Psoas muscle (tissue), 8 donors: Measurements from ENCODE around the gene TMPRSS12. TPM values are rescaled to one million over a fixed set of nuclear protein-coding genes. Genes with fewer than 3 reads are reported as not detected.
A peak's percentile ranks its signal among the peaks of the same experiment; 100 is the strongest.
"Not testable (repeated sequence)": the region's sequence is repeated elsewhere in the genome, so short reads cannot be mapped to it uniquely, and the experiment has no call there.

ENCODE experiments used
- ATAC-seq, 4 donors: fragments of 200-7000 bp; cut with Tn5 transposase; one replicate each; pipeline ENCODE4 v1.9.1; 2020; ENCODE audit warnings: moderate library complexity in 3 of 4, mild to moderate bottlenecking in 2 of 4
- DNase-seq, 2 donors: peaks; one replicate each; pipeline ENCODE4 v3.0.0-alpha.2; 2020
- H3K27ac ChIP-seq: fragments of 200-600 bp; one replicate; pipeline ENCODE4 v1.8.0; 2022
- H3K27me3 ChIP-seq, 3 donors: fragments of 200-600 bp in 1 of 3; one replicate each; pipeline versions ENCODE4 v1.6.1 to v1.8.0; 2013 to 2022; ENCODE audit warnings: low read length in 2 of 3, mild to moderate bottlenecking in 2 of 3, moderate library complexity in 1 of 3; ENCODE audit not compliant: insufficient read depth in 3 of 3
- H3K36me3 ChIP-seq, 2 donors: fragments of 200-600 bp in 1 of 2; one replicate each; pipeline versions ENCODE4 v1.6.1 to v1.8.0; 2013 to 2022; ENCODE audit warnings: low read depth in 1 of 2, mild to moderate bottlenecking in 1 of 2, moderate library complexity in 1 of 2; ENCODE audit not compliant: insufficient read depth in 1 of 2
- H3K4me1 ChIP-seq: fragments of 200-600 bp; one replicate; pipeline ENCODE4 v1.8.0; 2022
- H3K4me3 ChIP-seq: fragments of 200-600 bp; one replicate; pipeline ENCODE4 v1.8.0; 2022; ENCODE audit warnings: mild to moderate bottlenecking
- H3K9me3 ChIP-seq: fragments of 200-600 bp; one replicate; pipeline ENCODE4 v1.8.0; 2022
- CTCF ChIP-seq: fragments of 200-600 bp; IDR thresholded peaks from one replicate; pipeline ENCODE4 v1.8.0; 2022; ENCODE audit warnings: antibody characterized with exemption
- WGBS, 3 donors: extraction: QIAGEN DNeasy Blood & Tissue Kit; methylation state at CpG; one replicate each; pipeline versions ENCODE4 v1.1.6 to v1.1.7; 2013; 5-methylcytosine and 5-hydroxymethylcytosine counted together
- intact Hi-C, 2 donors: fragments of 100-400 bp; cut with DNase I; formaldehyde crosslinking; loops; one replicate each; pipeline versions ENCODE4 v1.11.0 to v1.14.2; 2022
- polyA plus RNA-seq, 3 donors: library from polyadenylated mRNA; stranded (reverse); fragments of 200-250 nt; gene quantifications; one replicate each; pipeline ENCODE4 v1.2.3, GENCODE V29; 2013
- total RNA-seq, 4 donors: library from RNA; stranded (reverse); fragmentation: NEBNext Ultra II Directional in 2 of 4; extraction: Animal tissue kit (Norgen Biotek cat#: 25700) in 2 of 4; gene quantifications; one replicate each; pipeline versions ENCODE4 v1.2.1 to v1.2.4, GENCODE V29; 2021 to 2023
- donor health status: healthy with polysubstance abuse.
- donor health status: DM: no; HTN: no; CAD: no; lungs with moderate emphysema.
- donor health status: Bipolar disorder and iron deficiency.
- donor health status: healthy.
- donor health status: DM: yes; HTN: yes; CAD: no.
- donor health status: DM: no; HTN: no; CAD: no.
- donor health status: DM: no; HTN: no; CAD: no.
- donor health status: DM: yes; HTN: yes; CAD: no.

The TMPRSS12 gene
- total and polyA plus RNA-seq, 7 donors: not detected

GRCh38 chr12:50887191-50887590, 44.5 kb downstream of the TMPRSS12 start:
- Histone ChIP-seq H3K27ac (no peak overlapping the region), H3K4me1 (no peaks in the 10 kb centered on the region), H3K4me3 (no peak overlapping the region), H3K36me3 (no peaks in the 10 kb centered on the region), H3K9me3 (peaks cover 12% of the 10 kb centered on the region), H3K27me3 (no peaks in the 10 kb centered on the region)
- DNase-seq (no peak), ATAC-seq (no peak)
- TF ChIP-seq CTCF: no peak
- 85 to 87% (median 86%) methylated on average over 3 of the region's 3 CpGs for WGBS, 3 donors
- intact Hi-C loops: no loop called here

DNA sequence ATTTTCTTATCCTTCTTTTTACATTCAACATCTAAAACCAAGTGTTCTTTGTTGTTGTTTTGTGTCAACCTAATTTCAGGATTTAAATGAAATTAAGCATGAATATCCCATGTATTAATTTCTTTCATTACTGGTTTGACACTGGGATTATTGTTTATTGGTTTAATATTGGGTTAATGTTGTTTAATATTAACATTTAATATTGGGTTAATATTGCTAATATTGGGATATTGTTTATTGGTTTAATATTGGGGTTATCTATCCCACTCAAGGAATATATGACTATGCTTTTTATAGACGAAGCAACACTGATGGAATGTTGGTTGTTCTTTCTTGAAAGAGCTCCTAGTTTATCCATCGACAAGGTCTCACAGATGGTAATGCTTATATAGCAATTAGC, 45.9 kb downstream of the TMPRSS12 start:
- DNase-seq (no peak), ATAC-seq (no peak)
- Histone ChIP-seq H3K27ac (no peak overlapping the region), H3K4me1 (peaks cover under 1% of the 10 kb centered on the region), H3K27me3 (no peaks in the 10 kb centered on the region), H3K9me3 (no peaks in the 10 kb centered on the region), H3K36me3 (no peaks in the 10 kb centered on the region), H3K4me3 (no peak overlapping the region)
- 83 to 86% (median 85%) methylated on average over 2 of the region's 2 CpGs for WGBS, 3 donors
- intact Hi-C loops: no loop called here
- TF ChIP-seq CTCF: no peak

DNA sequence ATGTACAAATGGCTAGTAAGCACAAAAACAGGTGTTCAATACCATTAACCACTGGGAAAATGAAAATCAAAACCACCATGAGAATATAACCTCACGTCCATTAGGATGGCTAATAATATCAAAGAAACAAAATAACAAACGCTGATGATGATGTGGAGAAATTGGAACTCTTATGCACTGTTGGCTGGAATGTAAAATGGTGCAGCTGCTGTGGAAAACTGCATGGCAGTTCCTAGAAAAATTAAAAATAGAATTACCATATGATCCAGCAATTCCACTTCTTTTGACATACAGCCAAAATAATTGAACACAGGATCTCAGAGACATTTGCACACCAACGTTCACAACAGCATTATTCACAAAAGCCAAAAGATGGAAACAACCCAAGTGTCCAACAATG, 51.5 kb downstream of the TMPRSS12 start:
- Histone ChIP-seq H3K4me3 (no peak overlapping the region), H3K9me3 (peaks cover 8% of the 10 kb centered on the region), H3K4me1 (peaks cover 10% of the 10 kb centered on the region), H3K27me3 (no peaks in the 10 kb centered on the region), H3K36me3 (no peaks in the 10 kb centered on the region), H3K27ac (no peak overlapping the region)
- WGBS, 3 donors: 2 to 11% (median 3%) methylated on average over 3 of the region's 3 CpGs
- DNase-seq (no peak), ATAC-seq (peak in 2 of 4 donors; percentile 36 to 38)
- no peak for TF ChIP-seq CTCF
- intact Hi-C loops: no loop called here

DNA sequence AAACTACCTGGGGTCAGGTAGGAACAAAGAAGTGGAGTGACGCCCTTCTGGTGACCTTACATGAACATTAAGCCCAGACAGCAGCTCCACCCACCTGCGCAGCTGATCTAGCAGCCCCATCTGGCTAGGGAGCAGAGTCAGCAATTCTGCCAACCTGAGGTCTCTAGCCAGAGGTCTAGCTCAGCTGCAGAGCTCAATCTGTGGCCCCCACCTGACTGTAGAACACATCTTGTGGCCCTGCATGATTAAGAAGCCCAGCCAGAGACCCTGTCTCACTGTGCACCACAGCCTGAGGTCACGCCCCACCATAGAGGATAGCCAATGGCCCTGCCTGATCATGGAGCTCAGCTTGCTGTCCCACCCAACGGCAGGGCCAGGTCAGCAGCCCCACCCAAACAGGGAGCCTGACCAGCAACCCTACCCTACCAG, 59.0 kb downstream of the TMPRSS12 start:
- Histone ChIP-seq H3K27me3 (no peaks in the 10 kb centered on the region), H3K27ac (no peak overlapping the region), H3K4me3 (no peak overlapping the region), H3K4me1 (no peaks in the 10 kb centered on the region), H3K36me3 (no peaks in the 10 kb centered on the region), H3K9me3 (peaks cover 8% of the 10 kb centered on the region)
- WGBS, 3 donors: 71 to 86% (median 83%) methylated on average over 4 of the region's 4 CpGs
- ATAC-seq: no peak
- intact Hi-C loops: no loop called here
- no peak for DNase-seq
- TF ChIP-seq CTCF: no peak

- DNase-seq, H3K27ac ChIP-seq, H3K9me3 ChIP-seq, ATAC-seq, H3K36me3 ChIP-seq, H3K4me1 ChIP-seq, intact Hi-C loops, H3K27me3 ChIP-seq, H3K4me3 ChIP-seq: not testable (repeated sequence)
- WGBS, 3 donors: 71 to 75% (median 75%) methylated on average over 5 of the region's 5 CpGs
Observed at GRCh38 chr12:50908479-50908878, 65.8 kb downstream of the TMPRSS12 start.

GRCh38 chr12:50912361-50912760, 69.6 kb downstream of the TMPRSS12 start:
- ATAC-seq, H3K4me1 ChIP-seq, H3K36me3 ChIP-seq, H3K27ac ChIP-seq, DNase-seq, H3K4me3 ChIP-seq, H3K27me3 ChIP-seq: not testable (repeated sequence)
- peaks cover 24% of the 10 kb centered on the region for H3K9me3 ChIP-seq
- 88 to 89% (median 89%) methylated on average over 6 of the region's 6 CpGs for WGBS, 3 donors
- intact Hi-C loops: loop anchor here in 1 of 2 donors (5.0 kb wide), 1 partner anchor 75 kb away; no protein-coding TSS in a partner anchor
